ENCODE results near the gene TMEM271. TPM values are rescaled to one million over a fixed set of nuclear protein-coding genes. Genes with fewer than 3 reads are reported as not detected.

TMEM271 gene
- total and polyA plus RNA-seq, 10 donors: not detected

- no peak overlapping the region for H3K27ac ChIP-seq
- peak overlapping the region in 3 of 8 donors; percentile 6 to 55 (median 17) for H3K4me3 ChIP-seq
- H3K4me1 ChIP-seq: peaks cover 0 to 31% (median 17%) of the 10 kb centered on the region in 6 donors
- intact Hi-C loops (cut with DNase I; ENCODE audit: low total_unique reads): no loop called here
- H3K27me3 ChIP-seq (replicated peaks in 1 of 7): peaks cover 6 to 98% (median 68%) of the 10 kb centered on the region in 7 donors
- TF ChIP-seq, protein P1, sequence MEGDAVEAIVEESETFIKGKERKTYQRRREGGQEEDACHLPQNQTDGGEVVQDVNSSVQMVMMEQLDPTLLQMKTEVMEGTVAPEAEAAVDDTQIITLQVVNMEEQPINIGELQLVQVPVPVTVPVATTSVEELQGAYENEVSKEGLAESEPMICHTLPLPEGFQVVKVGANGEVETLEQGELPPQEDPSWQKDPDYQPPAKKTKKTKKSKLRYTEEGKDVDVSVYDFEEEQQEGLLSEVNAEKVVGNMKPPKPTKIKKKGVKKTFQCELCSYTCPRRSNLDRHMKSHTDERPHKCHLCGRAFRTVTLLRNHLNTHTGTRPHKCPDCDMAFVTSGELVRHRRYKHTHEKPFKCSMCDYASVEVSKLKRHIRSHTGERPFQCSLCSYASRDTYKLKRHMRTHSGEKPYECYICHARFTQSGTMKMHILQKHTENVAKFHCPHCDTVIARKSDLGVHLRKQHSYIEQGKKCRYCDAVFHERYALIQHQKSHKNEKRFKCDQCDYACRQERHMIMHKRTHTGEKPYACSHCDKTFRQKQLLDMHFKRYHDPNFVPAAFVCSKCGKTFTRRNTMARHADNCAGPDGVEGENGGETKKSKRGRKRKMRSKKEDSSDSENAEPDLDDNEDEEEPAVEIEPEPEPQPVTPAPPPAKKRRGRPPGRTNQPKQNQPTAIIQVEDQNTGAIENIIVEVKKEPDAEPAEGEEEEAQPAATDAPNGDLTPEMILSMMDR (IDR thresholded peaks at IDR 0.05 in 8 of 11, conservative IDR thresholded peaks at IDR 0.05 in 3 of 11): no peak
- TF ChIP-seq POLR2AphosphoS5 (IDR thresholded peaks at IDR 0.05) (no peak), POLR2A (IDR thresholded peaks at IDR 0.05) (no peak)
- H3K9me3 ChIP-seq: peaks cover 0 to 12% (median 0%) of the 10 kb centered on the region in 8 donors
- peak; percentile 64 for DNase-seq
- no peaks in the 10 kb centered on the region for H3K36me3 ChIP-seq
- WGBS, 5 donors: 2 to 7% (median 2%) methylated on average over 18 to 127 of the region's 127 CpGs
Measured at GRCh38 chr4:575281-576141, 584 bp downstream of the TMEM271 start.

GRCh38 chr4:574346-575161 lies 1.5 kb downstream of the TMEM271 start:
- WGBS, 5 donors: 8 to 12% (median 11%) methylated on average over 19 to 68 of the region's 68 CpGs
- peak; percentile 58 for DNase-seq
- Histone ChIP-seq H3K9me3 (peaks cover 0 to 12% (median 0%) of the 10 kb centered on the region in 8 donors), H3K27me3 (replicated peaks in 1 of 7) (peaks cover 6 to 98% (median 72%) of the 10 kb centered on the region in 7 donors), H3K4me1 (peaks cover 0 to 31% (median 17%) of the 10 kb centered on the region in 6 donors), H3K36me3 (no peaks in the 10 kb centered on the region), H3K27ac (no peak overlapping the region), H3K4me3 (peak overlapping the region in 1 of 8 donors; percentile 24)
- no peak for TF ChIP-seq POLR2A (IDR thresholded peaks at IDR 0.05)
- TF ChIP-seq, protein P1 (IDR thresholded peaks at IDR 0.05 in 8 of 11, conservative IDR thresholded peaks at IDR 0.05 in 3 of 11): no peak
- no peak for TF ChIP-seq POLR2AphosphoS5 (IDR thresholded peaks at IDR 0.05)
- intact Hi-C loops (cut with DNase I; ENCODE audit: low total_unique reads): no loop called here

DNA sequence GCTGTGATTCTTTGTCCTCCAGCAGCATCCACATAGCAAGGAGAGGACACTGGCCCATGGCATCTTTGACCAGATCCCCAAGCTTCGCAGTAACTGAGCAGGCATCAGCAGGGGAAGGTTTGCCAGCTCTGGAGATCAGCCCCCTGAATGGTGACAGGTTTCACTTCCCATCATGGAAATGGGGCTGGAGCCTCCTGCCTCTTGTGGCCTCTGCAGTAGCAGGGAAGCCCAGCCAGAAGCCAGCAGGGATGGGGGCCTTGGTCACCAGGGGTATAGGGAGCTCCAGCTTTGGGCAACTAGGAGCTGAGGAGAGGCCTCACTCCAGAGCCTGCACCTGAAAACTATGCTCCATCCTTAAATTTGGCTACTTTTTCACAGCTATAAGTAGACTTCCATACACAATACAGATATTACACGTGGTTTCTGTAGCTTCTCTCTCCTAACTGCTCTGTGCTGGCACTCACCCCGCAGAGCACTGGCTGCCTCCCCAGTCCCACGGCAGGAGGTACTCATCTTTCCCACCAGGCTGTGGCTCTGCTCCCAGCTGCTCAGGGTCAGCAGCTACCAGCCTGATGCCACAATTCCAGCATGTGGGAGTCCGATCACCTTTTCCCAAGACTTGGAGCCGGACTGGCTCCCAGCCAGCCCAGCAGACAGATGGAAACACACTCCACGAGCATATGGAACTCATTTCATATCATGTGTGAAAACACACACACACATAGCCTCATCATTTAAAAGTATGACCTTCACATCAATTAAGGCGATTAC lies 2.8 kb downstream of the TMEM271 start:
- DNase-seq: no peak
- no peak for TF ChIP-seq POLR2AphosphoS5 (IDR thresholded peaks at IDR 0.05)
- TF ChIP-seq, protein P1 (IDR thresholded peaks at IDR 0.05 in 8 of 11, conservative IDR thresholded peaks at IDR 0.05 in 3 of 11): no peak
- TF ChIP-seq POLR2A (IDR thresholded peaks at IDR 0.05): no peak
- Histone ChIP-seq H3K27ac (no peak overlapping the region), H3K36me3 (no peaks in the 10 kb centered on the region), H3K27me3 (replicated peaks in 1 of 7) (peaks cover 6 to 98% (median 63%) of the 10 kb centered on the region in 7 donors), H3K9me3 (peaks cover 0 to 12% (median 0%) of the 10 kb centered on the region in 8 donors), H3K4me3 (no peak overlapping the region), H3K4me1 (peaks cover 0 to 31% (median 17%) of the 10 kb centered on the region in 6 donors)
- WGBS, 5 donors: 67 to 80% (median 72%) methylated on average over 7 to 8 of the region's 8 CpGs
- intact Hi-C loops (cut with DNase I; ENCODE audit: low total_unique reads): no loop called here
